Esophagus (tissue), 2 donors: Measurements from ENCODE around the gene GFOD1. TPM values are rescaled to one million over a fixed set of nuclear protein-coding genes. Genes with fewer than 3 reads are reported as not detected.
A peak's percentile ranks its signal among the peaks of the same experiment; 100 is the strongest.

Experiments
- H3K27ac ChIP-seq, 2 donors: one replicate each; pipeline ENCODE4 v1.5.1; 2013; ENCODE audit warnings: low read depth in 2 of 2, mild to moderate bottlenecking in 2 of 2, inconsistent platforms in 1 of 2, low read length in 1 of 2, moderate library complexity in 1 of 2
- H3K27me3 ChIP-seq, 2 donors: one replicate each; pipeline ENCODE4 v1.6.1; 2013; ENCODE audit warnings: low read length in 2 of 2, control low read depth in 1 of 2, mild to moderate bottlenecking in 1 of 2; ENCODE audit not compliant: insufficient read depth in 2 of 2, control insufficient read depth in 1 of 2
- H3K36me3 ChIP-seq, 2 donors: one replicate each; pipeline ENCODE4 v1.6.1; 2013; ENCODE audit warnings: low read length in 1 of 2; ENCODE audit not compliant: control insufficient read depth in 2 of 2, insufficient read depth in 2 of 2
- H3K4me1 ChIP-seq, 2 donors: one replicate each; pipeline ENCODE4 v1.6.1; 2013; ENCODE audit warnings: low read length in 1 of 2; ENCODE audit not compliant: control insufficient read depth in 2 of 2, insufficient read depth in 2 of 2
- H3K4me3 ChIP-seq, 2 donors: one replicate each; pipeline ENCODE4 v1.5.1; 2013; ENCODE audit warnings: low read length in 2 of 2, mild to moderate bottlenecking in 2 of 2, low read depth in 1 of 2, moderate library complexity in 1 of 2
- H3K9me3 ChIP-seq, 2 donors: one replicate each; pipeline ENCODE4 v1.6.1; 2013; ENCODE audit warnings: mild to moderate bottlenecking in 2 of 2, low read depth in 1 of 2, low read length in 1 of 2, moderate library complexity in 1 of 2; ENCODE audit not compliant: control insufficient read depth in 2 of 2, insufficient read depth in 1 of 2
- WGBS, 2 donors: extraction: QIAGEN DNeasy Blood & Tissue Kit; methylation state at CpG; one replicate each; pipeline ENCODE4 v1.1.7; 2013; 5-methylcytosine and 5-hydroxymethylcytosine counted together
- polyA plus RNA-seq, 2 donors: library from polyadenylated mRNA; stranded (reverse); fragments of 200-250 nt; gene quantifications; one replicate each; pipeline ENCODE4 v1.2.3, GENCODE V29; 2013
- donor health status: healthy with polysubstance abuse.
- donor health status: Bipolar disorder and iron deficiency.

Gene GFOD1
- polyA plus RNA-seq, 2 donors: 4.2 to 6.8 TPM

DNA sequence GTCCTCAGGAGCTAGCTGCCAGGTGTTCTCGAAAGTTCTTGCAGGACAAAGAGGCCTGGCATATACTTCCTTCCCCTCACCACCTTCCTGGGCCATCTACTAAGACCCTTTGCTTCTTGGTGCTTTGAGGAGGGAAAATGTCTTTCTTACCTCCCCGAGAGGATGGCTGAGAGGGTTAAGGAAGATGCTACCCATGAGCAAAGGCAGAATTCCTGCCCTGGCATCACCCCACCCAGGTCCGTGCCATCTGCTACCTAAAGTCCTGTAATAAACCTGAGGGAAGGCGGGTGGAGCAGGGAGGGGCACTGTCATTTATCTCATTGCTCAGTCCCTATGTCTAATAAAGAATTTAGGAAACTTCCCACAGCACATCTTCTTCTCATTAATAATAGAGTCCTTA lies 16.2 kb downstream of the GFOD1 start:
- peaks cover 0 to 3% of the 10 kb centered on the region in 2 donors for H3K9me3 ChIP-seq
- H3K27ac ChIP-seq: no peak overlapping the region
- H3K27me3 ChIP-seq: no peaks in the 10 kb centered on the region
- 64 to 66% methylated on average over 4 of the region's 4 CpGs for WGBS, 2 donors
- H3K4me1 ChIP-seq: peaks cover 0 to 4% of the 10 kb centered on the region in 2 donors
- H3K4me3 ChIP-seq: no peak overlapping the region
- H3K36me3 ChIP-seq: no peaks in the 10 kb centered on the region

DNA sequence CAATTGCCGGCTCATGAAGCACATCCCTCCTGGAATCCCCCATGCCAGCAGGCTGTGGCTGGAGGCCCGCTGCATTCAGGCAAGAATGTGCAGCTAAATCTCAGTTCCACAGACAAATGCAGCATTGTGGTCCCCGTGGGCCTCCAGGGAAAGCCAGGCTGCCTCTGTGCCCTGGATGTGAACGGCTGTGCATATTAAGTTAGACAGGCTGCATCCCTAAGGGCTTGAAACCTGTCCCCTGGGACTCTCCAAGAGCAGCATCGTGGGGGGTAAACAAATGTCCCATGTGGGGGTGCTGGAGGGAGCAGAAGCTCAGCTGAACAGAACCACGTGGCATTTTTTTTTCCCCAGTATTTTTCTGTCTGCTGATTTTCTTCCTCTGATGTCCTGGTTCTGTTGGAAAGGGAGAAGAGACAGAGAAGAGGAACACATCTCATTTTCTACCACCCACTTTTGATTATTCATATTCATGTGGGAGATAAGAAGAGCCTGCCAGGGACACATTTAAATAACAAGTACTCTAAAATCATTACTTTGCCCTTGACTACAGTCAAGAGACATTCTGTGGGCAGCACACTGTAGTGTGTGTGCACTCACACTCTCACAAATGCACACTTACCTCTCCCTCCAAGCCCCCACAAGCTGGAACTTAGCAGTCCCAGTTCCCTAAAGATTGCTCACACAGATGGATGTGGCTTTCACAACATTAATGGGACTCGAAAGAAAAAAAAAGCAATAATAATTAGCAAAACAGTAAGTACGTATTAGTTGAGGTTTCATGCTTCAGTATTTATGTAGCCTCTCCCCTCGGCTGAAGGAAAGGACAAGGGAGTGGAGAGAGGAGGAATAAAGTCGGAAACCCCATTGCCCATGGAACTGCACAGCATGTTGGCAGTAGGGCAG lies 16.9 kb downstream of the GFOD1 start:
- no peak overlapping the region for H3K4me3 ChIP-seq
- no peaks in the 10 kb centered on the region for H3K27me3 ChIP-seq
- peaks cover 0 to 4% of the 10 kb centered on the region in 2 donors for H3K4me1 ChIP-seq
- no peaks in the 10 kb centered on the region for H3K36me3 ChIP-seq
- WGBS, 2 donors: 82 to 83% methylated on average over 10 of the region's 10 CpGs
- H3K27ac ChIP-seq: no peak overlapping the region
- peaks cover 0 to 3% of the 10 kb centered on the region in 2 donors for H3K9me3 ChIP-seq

DNA sequence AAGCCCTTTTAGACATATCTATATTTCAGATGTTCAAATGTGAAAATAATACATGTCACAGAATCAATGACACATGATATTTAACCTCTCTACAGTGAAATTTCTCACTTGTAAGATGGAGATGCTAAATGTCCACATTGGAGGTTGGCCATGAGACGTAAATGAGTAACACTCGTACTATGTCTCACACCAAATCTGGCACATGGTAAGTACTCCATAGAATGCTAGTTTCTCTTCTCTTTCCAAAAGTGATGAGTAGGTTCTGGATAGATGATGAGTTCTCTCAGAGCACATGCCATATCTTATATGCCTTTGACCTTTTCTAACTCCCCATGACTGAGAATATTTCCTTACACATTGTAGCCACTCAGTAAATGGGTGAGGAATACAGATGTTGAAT lies 17.7 kb downstream of the GFOD1 start:
- Histone ChIP-seq H3K4me1 (peaks cover 0 to 4% of the 10 kb centered on the region in 2 donors), H3K36me3 (no peaks in the 10 kb centered on the region), H3K27me3 (no peaks in the 10 kb centered on the region), H3K27ac (no peak overlapping the region), H3K4me3 (no peak overlapping the region), H3K9me3 (peaks cover 0 to 3% of the 10 kb centered on the region in 2 donors)
- WGBS, 2 donors: 94% methylated on average over 2 of the region's 2 CpGs

DNA sequence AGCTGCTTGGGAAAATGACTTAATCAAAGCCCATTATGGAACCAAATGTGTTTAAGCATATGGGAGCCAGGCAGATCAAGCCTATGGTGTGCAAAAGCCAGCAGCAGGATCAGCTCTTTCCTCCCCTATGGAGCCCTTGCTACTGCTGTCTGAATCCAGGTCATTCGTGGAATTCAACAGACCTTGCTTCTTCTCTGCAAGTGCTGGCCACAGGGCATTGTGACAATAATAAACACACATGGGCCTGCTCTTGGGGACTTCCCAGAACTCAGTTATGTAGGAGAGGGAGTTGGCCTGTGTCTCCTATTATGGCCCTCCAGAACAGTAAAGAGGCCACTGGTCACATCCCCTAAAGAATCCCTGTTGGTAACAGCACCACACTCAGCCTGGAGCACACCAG lies 18.6 kb downstream of the GFOD1 start:
- peaks cover 0 to 3% of the 10 kb centered on the region in 2 donors for H3K9me3 ChIP-seq
- H3K36me3 ChIP-seq: no peaks in the 10 kb centered on the region
- no peak overlapping the region for H3K4me3 ChIP-seq
- no peaks in the 10 kb centered on the region for H3K27me3 ChIP-seq
- WGBS, 2 donors: 87 to 95% methylated on average over 1 of the region's 1 CpG
- peaks cover 0 to 3% of the 10 kb centered on the region in 2 donors for H3K4me1 ChIP-seq
- H3K27ac ChIP-seq: no peak overlapping the region

GRCh38 chr6:13467216-13467600 lies 20.2 kb downstream of the GFOD1 start:
- Histone ChIP-seq H3K27me3 (no peaks in the 10 kb centered on the region), H3K27ac (no peak overlapping the region), H3K36me3 (no peaks in the 10 kb centered on the region), H3K9me3 (peaks cover 0 to 3% of the 10 kb centered on the region in 2 donors), H3K4me1 (peaks cover 0 to 3% of the 10 kb centered on the region in 2 donors), H3K4me3 (no peak overlapping the region)
- 71 to 82% methylated on average over 3 of the region's 3 CpGs for WGBS, 2 donors

DNA sequence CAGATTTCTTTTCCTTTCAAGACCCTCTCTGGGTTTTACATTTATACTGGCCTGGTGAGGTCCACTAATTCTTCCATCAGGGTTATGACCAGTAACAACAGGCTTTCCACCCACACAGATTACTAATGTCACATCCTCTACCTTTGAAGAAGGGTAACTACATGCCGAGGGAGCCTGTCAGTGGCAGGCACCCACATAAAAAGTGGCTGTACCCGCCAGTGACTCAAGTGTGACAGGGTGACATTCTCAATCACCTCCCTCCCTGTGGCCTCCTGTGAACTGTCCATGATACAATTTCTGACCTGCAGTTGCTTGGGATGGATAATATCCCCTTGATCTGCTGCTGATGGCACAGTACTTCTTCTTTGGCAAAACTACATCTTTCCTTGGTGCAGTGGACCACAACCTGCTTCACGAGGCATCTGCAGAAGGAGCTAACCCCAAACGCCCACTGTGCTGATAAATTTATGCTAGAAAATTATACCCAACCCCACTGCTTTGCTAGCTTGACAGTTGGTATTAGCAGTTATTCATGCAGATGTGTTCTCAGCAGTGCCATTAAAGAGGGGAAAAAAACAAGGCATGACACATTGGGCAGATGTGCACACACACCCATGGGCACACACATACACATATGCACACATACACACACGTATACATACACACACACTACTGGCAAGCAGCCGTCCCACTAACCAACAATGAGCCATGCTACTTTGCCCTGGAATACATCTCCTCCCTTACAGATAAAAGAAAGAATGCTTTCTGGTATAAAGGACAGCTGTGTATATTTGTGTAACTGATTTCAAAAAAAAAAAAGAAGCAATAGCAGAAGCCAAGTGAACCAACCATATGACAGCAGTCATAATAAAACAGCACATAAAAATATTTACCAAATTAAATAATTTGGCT lies 20.8 kb downstream of the GFOD1 start:
- no peak overlapping the region for H3K4me3 ChIP-seq
- no peaks in the 10 kb centered on the region for H3K36me3 ChIP-seq
- H3K4me1 ChIP-seq: peaks cover 0 to 6% of the 10 kb centered on the region in 2 donors
- no peaks in the 10 kb centered on the region for H3K27me3 ChIP-seq
- peak overlapping the region in 1 of 2 donors; percentile 18 for H3K27ac ChIP-seq
- WGBS, 2 donors: 66 to 67% methylated on average over 6 of the region's 6 CpGs
- H3K9me3 ChIP-seq: peaks cover 0 to 3% of the 10 kb centered on the region in 2 donors

DNA sequence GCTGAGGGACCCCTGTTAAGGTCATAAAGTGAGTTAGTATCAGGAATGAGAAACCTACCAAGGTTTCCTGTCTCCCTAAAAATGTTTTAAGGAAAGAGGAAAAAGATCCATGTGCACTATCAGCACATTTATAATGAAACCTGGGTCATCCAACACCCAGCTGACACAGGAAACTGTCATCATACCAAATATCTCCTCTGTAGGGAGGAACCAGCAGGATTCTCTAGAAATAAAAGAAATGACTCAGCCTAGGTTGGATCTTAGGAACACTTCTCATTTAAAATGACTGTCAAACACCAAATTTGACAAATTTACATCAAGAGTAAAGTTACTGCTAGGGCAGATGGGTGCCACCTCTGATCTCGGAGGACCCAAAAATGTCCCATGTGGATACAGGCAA lies 21.7 kb downstream of the GFOD1 start:
- Histone ChIP-seq H3K27ac (peak overlapping the region in 1 of 2 donors; percentile 58), H3K4me1 (peaks cover 0 to 6% of the 10 kb centered on the region in 2 donors), H3K36me3 (no peaks in the 10 kb centered on the region), H3K9me3 (peaks cover 0 to 3% of the 10 kb centered on the region in 2 donors), H3K27me3 (no peaks in the 10 kb centered on the region), H3K4me3 (no peak overlapping the region)
- WGBS, 2 donors: 90 to 97% methylated on average over 1 of the region's 1 CpG

DNA sequence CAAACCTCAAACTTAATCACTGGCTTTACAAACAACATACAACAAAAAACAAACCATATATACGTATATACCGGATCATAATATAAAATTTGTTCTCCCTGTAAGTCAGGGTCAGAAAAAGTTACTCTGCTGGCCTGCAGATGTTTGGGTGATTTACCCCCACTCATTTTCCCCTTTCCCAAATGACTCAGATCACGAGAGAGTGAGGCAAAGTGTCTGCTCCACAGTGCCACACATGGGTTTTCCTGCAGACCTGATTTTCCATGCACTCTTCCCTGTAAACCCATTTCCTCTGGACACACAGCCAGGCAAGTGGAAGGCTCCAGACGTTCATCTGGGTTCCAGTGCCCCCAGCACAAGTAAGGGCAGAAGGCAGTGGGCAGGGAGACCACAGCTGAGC lies 23.5 kb downstream of the GFOD1 start:
- H3K4me1 ChIP-seq: peaks cover 0 to 6% of the 10 kb centered on the region in 2 donors
- no peaks in the 10 kb centered on the region for H3K27me3 ChIP-seq
- peak overlapping the region in 1 of 2 donors; percentile 40 for H3K27ac ChIP-seq
- peaks cover 0 to 3% of the 10 kb centered on the region in 2 donors for H3K9me3 ChIP-seq
- H3K36me3 ChIP-seq: no peaks in the 10 kb centered on the region
- 74 to 76% methylated on average over 4 of the region's 4 CpGs for WGBS, 2 donors
- no peak overlapping the region for H3K4me3 ChIP-seq

- 82 to 87% methylated on average over 8 of the region's 8 CpGs for WGBS, 2 donors
- Histone ChIP-seq H3K36me3 (no peaks in the 10 kb centered on the region), H3K27me3 (no peaks in the 10 kb centered on the region), H3K4me1 (peaks cover 0 to 6% of the 10 kb centered on the region in 2 donors), H3K4me3 (no peak overlapping the region), H3K27ac (no peak overlapping the region), H3K9me3 (no peaks in the 10 kb centered on the region)
Measured at GRCh38 chr6:13463328-13463717, 24.1 kb downstream of the GFOD1 start.
